Activated CD8-positive, alpha-beta memory T cell treated with anti-CD3 and anti-CD28 coated beads for 36 hours (primary cell): ENCODE results near the gene FAM83D. TPM values are rescaled to one million over a fixed set of nuclear protein-coding genes. Genes with fewer than 3 reads are reported as not detected.
"Not testable (repeated sequence)": the region's sequence is repeated elsewhere in the genome, so short reads cannot be mapped to it uniquely, and the experiment has no call there.

Source experiments
- CTCF ChIA-PET: fragments of 350-600 bp; sonication (Branson Sonifier 250); formaldehyde crosslinking; loops from one replicate; lab custom pipeline; 2021; ENCODE audit warnings: antibody characterized with exemption; lab: Charles Lee
- POLR2A ChIA-PET: fragments of 350-600 bp; sonication (Branson Sonifier 250); formaldehyde crosslinking; loops from one replicate; lab custom pipeline; 2021; ENCODE audit warnings: antibody characterized with exemption; lab: Charles Lee
- total RNA-seq, 2 experiments: library from RNA; stranded (reverse); gene quantifications; one replicate each; pipeline ENCODE4 v1.2.3, GENCODE V29; 2021

FAM83D gene
- total RNA-seq, 2 experiments from 2014 or later = 11.2 to 11.6 TPM

DNA sequence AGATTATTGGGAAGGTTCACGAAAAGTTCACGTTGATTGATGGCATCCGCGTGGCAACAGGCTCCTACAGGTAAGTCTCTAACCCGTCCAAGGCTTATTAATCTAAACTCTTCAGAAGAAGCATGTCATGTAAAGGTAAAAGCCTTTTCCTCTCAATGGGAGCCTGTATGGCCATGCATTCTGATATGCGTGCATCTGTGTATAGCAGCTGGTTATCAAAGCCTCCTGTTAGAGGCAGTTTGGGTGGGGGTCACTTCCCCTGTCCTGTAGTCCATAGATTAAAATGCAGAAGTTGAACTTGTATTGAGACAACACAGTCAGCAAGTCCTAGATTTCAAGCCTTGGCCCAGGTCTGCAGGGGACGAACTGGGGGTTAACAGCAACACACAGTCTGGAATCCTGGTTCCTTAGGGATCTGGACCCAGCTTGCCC is 21.7 kb downstream of the FAM83D start:
- CTCF ChIA-PET = no interaction called here
- POLR2A ChIA-PET = no interaction called here

DNA sequence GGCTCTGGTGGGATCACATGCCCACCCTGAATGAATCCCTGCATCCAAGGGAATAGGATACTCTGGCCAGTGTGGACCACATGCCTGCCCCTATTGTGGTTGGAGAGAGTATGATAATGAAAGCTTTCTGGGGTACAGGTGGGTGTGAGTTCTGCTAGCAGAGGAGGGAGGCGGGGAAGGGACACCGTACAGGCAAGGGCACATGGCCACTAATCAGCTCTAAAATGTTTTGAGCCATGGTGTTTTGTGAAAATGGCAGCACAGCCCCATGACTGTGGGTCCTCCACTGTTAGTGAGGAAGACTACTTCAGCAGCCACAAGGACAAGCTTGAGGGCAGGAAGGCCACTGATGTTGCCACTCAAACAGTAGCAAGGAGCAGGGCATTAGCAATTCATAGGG is 24.0 kb downstream of the FAM83D start:
- POLR2A ChIA-PET = no interaction called here
- CTCF ChIA-PET = interaction anchor here (1.0 kb wide), 1 partner anchor 9 kb away, joined by 3 read pairs; no protein-coding TSS in a partner anchor

DNA sequence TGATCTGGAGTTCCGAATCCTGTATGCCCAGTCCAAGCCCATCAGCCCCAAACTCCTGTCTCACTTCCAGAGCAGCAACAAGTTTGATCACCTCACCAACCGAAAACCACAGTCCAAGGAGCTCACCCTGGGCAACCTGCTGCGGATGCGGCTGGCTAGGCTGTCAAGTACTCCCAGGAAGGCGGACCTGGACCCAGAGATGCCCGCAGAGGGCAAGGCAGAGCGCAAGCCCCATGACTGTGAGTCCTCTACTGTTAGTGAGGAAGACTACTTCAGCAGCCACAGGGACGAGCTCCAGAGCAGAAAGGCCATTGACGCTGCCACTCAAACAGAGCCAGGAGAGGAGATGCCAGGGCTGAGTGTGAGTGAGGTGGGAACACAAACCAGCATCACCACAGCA is 25.4 kb downstream of the FAM83D start:
- ChIA-PET CTCF (no interaction called here), POLR2A (no interaction called here)

DNA sequence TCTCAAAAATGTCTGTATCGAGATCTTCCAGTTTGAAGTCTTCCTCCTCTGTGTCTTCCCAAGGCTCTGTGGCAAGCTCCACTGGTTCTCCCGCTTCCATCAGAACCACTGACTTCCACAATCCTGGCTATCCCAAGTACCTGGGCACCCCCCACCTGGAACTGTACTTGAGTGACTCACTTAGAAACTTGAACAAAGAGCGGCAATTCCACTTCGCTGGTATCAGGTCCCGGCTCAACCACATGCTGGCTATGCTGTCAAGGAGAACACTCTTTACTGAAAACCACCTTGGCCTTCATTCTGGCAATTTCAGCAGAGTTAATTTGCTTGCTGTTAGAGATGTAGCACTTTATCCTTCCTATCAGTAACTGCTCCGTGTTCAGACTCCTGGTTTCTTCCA is 25.9 kb downstream of the FAM83D start:
- ChIA-PET POLR2A (no interaction called here), CTCF (no interaction called here)

DNA sequence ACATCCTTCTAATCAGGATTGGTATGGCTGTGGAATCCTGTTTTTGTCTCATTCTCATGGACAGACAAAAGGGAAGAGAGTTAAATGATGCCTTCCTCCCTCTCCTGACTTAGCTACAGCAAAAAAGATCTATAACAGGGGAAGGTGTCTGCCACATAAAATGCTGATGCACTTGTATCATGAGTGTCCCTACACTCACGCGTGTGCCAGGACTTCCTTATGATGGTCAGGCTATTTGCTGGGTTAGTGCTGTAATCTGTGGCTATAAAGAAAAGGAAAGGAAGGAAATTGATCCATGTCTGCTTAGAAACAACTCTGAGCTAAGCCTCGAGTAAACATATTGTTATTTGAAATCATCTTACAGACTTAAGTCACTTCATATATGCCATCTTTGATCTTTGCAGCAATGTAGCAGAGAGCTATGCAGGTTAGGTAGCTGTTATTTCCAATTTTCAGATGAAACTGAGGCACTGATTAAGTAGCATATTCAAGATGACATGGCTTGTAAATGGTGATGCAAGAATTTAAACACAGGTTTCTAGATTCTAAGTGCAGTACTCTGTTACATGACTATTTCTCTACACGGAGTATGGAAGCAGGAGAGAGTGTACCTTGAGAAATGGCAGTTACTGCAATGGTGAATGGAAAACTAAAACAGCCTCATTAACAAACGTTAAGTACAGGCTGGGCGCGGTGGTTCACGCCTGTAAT is 27.6 kb downstream of the FAM83D start:
- POLR2A ChIA-PET = no interaction called here
- CTCF ChIA-PET = no interaction called here

DNA sequence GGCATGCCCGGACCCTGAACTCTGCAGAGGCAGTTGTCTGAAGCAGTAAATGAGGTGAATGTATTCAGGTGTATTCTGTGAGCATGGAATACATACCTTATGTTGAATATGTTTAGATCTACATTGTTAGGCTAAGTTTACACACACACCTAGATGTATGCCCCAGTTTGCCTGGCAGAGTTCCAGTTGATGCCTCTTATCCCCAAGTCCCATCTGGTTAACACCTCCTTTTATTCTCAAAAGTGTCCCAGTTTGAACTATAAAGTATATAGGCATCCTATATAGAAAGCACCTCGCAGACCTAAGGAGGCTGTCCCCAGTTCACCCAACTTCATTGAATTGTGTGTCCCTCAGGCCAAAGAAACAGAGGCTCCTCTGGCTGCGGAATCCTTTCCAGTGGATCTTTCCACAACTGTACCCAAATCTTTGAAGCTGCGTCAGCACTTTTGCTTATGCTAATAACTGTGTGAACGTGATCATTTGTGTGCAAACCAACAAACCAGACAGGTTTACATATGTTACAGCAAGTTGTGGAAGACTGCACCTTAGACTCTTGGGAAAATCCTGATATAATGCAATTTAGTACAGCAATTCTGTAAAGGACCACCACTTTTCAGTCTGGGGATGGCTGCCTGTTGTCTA is 31.1 kb downstream of the FAM83D start:
- POLR2A ChIA-PET = no interaction called here
- CTCF ChIA-PET = no interaction called here

DNA sequence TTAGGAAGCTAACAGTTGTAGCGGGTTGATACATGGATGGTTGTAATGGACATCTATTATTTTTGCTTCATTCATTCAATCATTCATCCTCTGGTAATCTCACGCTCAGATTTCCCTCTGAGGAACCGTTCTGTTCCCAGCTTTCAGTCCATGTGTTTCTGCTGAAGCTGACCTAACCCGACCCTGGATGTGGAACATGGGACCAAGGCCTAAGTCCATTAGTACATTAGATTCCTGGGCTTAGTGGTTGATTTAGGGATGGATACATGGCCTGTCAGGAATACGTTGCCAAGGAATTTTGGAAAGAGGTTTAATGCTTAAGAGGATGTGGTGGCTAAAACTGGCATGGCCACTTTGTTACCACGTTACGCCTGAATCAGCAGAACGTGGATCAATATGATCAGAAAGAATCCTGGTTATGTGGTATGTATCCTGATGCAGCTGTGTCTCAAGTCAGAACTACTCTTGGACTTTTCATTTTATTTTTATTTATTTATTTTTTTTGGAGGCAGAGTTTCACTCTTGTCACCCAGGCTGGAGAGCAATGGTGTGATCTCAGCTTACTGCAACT is 31.8 kb downstream of the FAM83D start:
- CTCF ChIA-PET = no interaction called here
- POLR2A ChIA-PET = no interaction called here

DNA sequence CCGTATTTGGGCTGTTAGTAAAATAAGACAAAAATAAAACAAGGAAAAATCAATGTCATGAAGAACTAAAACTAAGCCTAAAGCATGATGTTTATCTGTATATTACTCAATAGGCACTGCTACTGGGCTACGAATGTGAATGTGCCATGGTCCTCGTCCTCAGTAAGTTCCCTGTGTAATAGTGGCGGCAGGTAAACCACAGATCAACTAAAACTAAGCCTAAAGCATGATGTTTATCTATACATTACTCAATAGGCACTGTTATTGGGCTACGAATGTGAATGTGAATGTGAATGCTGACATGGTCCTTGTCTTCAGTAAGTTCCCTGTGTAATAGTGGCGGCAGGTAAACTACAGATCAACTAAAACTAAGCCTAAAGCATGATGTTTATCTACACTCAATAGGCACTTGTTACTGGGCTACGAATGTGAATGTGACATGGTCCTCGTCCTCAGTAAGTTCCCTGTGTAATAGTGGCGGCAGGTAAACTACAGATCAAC is 34.0 kb downstream of the FAM83D start:
- POLR2A ChIA-PET, CTCF ChIA-PET: not testable (repeated sequence)

DNA sequence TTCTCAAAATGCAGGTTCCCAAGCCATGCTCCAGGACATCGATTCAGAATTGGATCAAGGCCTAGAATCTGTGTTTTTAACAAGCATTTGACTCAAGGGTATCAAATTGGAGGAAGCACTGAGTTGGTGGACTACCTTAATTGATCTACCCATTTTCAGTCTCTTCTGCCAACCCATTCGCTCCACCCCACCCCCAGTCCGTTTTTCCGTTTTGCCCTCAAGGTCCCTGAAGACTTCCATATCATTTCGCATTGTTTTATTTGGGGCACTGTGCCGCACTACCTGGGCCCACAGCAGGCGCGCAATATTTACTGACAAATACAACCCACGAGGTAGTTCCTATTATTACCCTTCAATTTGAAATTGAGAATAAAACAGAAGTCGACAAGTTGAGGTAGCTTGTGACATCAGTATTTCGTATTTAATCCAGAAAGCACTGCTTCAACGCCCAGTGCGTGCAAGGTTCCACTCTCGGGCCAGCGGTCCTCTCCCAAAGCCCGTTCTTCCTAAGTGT is 35.4 kb downstream of the FAM83D start:
- CTCF ChIA-PET = interaction anchor here (0.9 to 2.7 kb wide), 7 partner anchors 31 to 89 kb away, joined by 3 to 13 read pairs (median 4); partner anchors contain the start of gene FAM83D
- POLR2A ChIA-PET = interaction anchor here (1.6 kb wide), 1 partner anchor 88 kb away, joined by 7 read pairs; no protein-coding TSS in a partner anchor

DNA sequence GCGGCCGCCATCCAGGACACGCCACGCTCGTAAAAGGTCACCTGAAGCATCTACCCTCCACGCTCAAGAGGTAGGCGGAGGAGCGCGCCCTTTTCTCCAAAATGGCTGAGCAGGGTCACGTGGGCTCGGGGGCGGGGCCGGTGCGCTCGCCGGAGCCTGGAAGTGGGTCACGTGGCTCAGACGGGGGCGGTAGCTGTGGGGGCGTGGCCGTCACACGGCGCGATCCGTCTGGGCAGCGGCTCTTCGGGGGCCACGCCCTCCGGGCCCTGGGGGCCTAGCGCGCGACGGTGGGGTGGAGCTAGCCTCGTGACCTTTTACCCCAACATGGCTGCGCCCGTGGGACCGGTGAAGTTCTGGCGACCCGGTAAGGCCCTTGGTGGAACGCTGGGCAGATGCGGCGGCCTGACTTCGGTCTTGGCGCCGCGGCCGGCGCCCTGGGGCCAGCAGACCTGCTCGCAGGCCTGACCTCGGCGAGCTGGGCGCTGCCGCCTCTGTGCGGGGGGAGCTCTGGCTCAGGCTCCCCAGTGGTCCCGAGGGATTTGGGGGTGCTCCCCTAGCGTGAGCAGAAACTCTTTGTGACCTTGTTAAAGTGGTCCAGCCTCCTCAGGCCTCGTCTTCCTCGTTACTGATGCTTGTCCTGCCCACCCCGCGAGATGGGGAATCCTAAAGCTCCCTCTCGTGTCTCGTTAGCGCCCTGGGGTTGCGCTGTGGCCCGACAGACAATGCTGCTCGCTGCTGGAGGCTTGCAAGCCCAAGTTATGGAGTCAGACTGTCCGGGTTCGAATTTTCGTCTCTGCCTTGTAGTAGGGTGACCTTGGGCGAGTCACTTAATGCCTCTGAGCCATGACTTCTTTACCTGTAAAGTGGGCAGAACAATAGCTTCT is 36.1 kb downstream of the FAM83D start, which contains the start of gene DHX35:
Gene DHX35, plus strand, starts transcription at position 301 of the 884 bp plus-strand sequence. Its CDS starts 24 bp downstream, at position 325.
- ChIA-PET CTCF (interaction anchor here (0.9 to 2.7 kb wide), 10 partner anchors 32 to 87 kb away, joined by 3 to 13 read pairs (median 3); partner anchors contain the start of gene FAM83D), POLR2A (interaction anchor here (0.5 to 1.7 kb wide), 7 partner anchors 32 to 352 kb away, joined by 3 to 8 read pairs (median 4); partner anchors contain the start of gene FAM83D)

DNA sequence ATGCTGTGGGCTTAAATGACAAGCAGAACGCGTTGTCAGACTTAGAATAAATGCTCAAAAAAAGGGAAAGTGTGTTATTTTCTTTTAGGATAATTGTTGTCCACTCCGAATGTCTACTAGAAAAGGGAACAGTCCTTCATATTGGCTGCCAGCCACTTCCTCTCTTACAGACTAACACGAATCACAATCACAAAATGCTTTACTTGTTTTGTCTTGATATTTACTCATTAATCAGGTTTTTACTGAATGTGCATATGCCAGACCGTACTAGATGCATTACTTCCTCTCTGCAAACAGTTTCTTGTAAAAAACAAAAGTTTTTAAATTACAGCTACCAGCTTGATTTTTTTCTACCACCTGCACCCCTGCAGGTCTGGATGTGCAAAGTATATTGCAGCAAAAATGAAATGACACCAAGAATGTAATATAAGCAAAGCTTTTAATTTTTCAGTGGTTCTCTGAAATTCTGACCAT is 36.7 kb downstream of the FAM83D start:
- ChIA-PET POLR2A (interaction anchor here (0.5 to 1.7 kb wide), 3 partner anchors 33 to 37 kb away, joined by 4 to 8 read pairs (median 4); partner anchors contain the start of gene FAM83D), CTCF (interaction anchor here (1.2 to 2.7 kb wide), 7 partner anchors 32 to 86 kb away, joined by 3 to 13 read pairs (median 3); partner anchors contain the start of gene FAM83D)

DNA sequence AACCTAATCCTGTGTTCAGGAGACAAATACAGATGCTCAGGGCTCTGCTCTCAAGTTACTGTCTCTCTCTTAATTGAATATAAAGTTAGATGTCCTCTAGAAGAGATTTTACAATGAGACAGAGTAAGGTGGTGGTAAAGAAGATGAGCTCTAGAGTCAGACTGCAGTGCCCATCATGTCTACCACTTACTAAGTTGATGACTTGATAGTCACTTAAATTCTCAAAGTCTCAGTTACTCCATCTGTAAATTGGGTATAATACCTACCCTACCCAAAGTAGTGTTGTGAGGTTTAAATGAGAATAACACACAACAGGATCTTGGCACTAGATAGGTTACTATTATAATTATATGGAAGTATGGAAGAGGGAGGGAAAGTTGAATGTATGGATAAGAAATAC is 37.5 kb downstream of the FAM83D start:
- CTCF ChIA-PET = interaction anchor here (1.2 to 1.3 kb wide), 2 partner anchors 31 to 85 kb away, joined by 3 read pairs; no protein-coding TSS in a partner anchor
- POLR2A ChIA-PET = interaction anchor here (0.6 to 1.7 kb wide), 2 partner anchors 34 to 529 kb away, joined by 3 to 8 read pairs; no protein-coding TSS in a partner anchor

DNA sequence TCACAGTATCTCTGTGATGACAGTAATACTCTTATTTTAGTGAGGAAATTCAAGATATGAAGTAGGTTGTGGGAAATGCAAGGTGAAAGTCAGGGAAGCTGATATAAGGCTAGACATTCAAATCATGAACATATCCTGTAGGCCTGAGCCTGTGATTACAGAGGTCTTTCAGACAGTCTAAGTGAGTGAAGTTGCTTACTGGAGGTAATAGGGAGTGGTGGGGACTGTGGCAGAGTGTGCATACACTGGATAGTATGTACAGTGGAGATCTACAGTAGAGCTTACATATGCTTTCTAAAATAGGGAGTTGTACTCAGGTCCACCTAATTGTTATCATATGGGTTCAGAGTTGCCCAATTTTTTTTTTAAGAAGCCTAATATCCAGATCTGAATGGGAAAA is 39.0 kb downstream of the FAM83D start:
- ChIA-PET CTCF (no interaction called here), POLR2A (no interaction called here)

DNA sequence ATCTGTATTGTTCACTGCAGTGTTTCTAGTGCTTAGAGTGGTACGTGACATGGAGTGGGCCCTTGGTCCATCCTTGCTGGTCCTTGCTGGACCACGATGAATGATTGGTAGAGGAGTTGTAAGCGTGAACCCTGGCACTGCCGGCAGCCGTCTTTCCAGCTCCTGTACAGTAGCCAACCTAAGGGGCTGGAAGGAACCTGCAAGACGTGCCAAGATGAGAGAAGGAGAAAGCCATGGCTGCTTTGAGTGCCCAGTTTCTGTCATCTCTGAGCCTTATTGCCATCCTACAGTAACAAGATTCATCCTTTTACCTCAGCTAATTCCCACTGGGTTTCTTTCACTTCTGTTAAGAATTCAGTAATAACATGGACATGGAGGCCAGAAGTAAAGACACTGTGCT is 41.9 kb downstream of the FAM83D start:
- CTCF ChIA-PET = interaction anchor here (1.2 kb wide), 1 partner anchor 81 kb away, joined by 3 read pairs; no protein-coding TSS in a partner anchor
- POLR2A ChIA-PET = no interaction called here

DNA sequence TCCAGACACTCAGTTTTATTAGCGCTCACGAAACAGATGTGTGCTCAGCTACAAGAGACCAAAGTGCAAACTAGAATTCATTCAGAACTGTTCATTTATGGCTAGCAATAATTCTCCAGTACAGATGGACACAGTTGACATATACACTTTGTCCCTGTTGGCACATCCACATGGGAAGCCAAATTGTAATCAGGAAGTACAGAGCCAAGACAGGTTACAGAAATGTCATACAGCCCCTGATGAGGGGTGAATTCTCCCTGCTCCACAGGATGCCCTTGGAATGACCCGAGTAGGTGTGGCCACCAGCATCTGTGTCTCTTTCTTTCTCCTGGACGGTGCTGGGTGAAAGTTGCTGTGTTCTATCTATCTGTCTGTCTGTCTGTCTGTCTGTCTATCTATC is 43.5 kb downstream of the FAM83D start:
- POLR2A ChIA-PET = no interaction called here
- CTCF ChIA-PET = no interaction called here

DNA sequence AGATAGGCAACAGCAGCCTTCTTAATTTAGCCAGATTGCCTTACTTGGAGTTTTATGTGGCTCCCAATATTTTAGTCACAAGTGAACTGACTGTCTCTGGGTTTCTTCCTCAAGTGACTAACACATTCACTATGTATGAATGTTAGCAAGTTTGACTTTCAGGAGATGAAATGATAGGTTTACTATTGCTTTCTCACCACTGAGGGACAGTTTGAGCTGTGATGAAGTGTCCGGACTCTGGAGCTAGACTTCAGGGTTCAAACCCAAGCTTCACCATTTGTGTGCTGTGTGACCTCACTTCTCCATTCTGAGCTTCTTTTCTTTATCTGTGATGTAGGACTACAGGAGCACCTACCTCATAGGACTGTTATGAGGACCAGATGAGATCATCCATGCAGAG is 44.1 kb downstream of the FAM83D start:
- ChIA-PET POLR2A (no interaction called here), CTCF (no interaction called here)

DNA sequence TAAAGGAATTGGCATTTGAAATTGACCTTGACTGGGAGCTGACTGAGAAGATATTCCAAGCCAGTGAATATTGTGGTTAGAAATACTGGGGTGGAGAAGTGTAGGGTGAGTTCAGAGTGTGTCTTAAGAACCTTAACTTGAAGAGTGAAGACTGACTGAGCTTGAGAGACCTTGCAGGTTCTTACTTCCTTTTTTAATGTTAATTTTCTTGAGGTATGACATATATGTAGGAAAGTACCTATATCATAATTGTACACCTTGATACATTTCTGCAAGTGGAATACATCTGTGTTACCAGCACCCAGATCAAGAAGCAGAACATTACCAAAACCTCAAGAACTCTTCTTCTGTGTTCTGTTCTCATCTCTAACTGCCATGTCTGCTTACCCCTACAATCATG is 46.9 kb downstream of the FAM83D start:
- ChIA-PET POLR2A (no interaction called here), CTCF (no interaction called here)

DNA sequence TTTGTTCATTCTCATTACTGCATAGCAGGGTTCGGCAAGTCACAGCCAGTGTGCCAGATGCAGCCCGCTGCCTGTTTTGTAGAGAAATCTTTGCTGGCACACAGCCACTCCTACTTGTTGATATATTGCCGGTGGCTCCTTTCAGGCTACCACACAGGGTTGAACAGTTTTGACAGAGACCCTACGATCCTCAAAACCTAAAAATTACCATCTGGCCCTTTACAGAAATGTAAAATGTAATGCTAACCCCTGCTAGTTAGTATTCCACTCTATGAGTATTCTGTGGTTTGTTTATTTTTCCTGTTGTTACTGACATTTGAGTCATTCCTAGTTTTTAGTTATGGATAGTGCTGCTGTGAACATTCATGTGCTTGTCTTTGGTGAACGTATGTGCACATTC is 47.4 kb downstream of the FAM83D start:
- ChIA-PET POLR2A (no interaction called here), CTCF (no interaction called here)
